H9 (cell line): ENCODE measurements around the gene KRTAP10-12. TPM values are rescaled to one million over a fixed set of nuclear protein-coding genes. Genes with fewer than 3 reads are reported as not detected.
A peak's percentile ranks its signal among the peaks of the same experiment; 100 is the strongest.

Source experiments
- DNase-seq: peaks from one replicate; pipeline ENCODE4 v3.0.0-alpha.2; 2017
- H2AFZ ChIP-seq: one replicate; pipeline ENCODE4 v1.6.1; 2013; ENCODE audit warnings: mild to moderate bottlenecking, low read length, control low read depth, moderate library complexity
- H2AK5ac ChIP-seq: 2 replicates; pipeline ENCODE4 v1.6.1; 2013; ENCODE audit warnings: low read length, control low read depth, mixed read lengths; ENCODE audit not compliant: insufficient read length
- H2BK120ac ChIP-seq: one replicate; pipeline ENCODE4 v1.6.1; 2013; ENCODE audit warnings: low read depth, mild to moderate bottlenecking, low read length, control low read depth, inconsistent platforms; ENCODE audit not compliant: poor library complexity, severe bottlenecking
- H2BK12ac ChIP-seq: 2 replicates; pipeline ENCODE4 v1.6.1; 2013; ENCODE audit warnings: low read length, control low read depth, mixed read lengths, low read depth; ENCODE audit not compliant: insufficient read length
- H2BK15ac ChIP-seq: 2 replicates; pipeline ENCODE4 v1.6.1; 2013; ENCODE audit warnings: low read depth, low read length, control low read depth
- H2BK20ac ChIP-seq: one replicate; pipeline ENCODE4 v1.6.1; 2013; ENCODE audit warnings: low read depth, mild to moderate bottlenecking, low read length, control low read depth, inconsistent platforms; ENCODE audit not compliant: poor library complexity, severe bottlenecking
- H2BK5ac ChIP-seq: 2 replicates; pipeline ENCODE4 v1.6.1; 2013; ENCODE audit warnings: low read length, control low read depth, mixed read lengths; ENCODE audit not compliant: insufficient read length
- H3K14ac ChIP-seq: 2 replicates; pipeline ENCODE4 v1.6.1; 2013; ENCODE audit warnings: low read length, control low read depth; ENCODE audit not compliant: insufficient read depth
- H3K18ac ChIP-seq: 2 replicates; pipeline ENCODE4 v1.6.1; 2013; ENCODE audit warnings: low read depth, mild to moderate bottlenecking, mixed read lengths, low read length, control low read depth; ENCODE audit not compliant: insufficient read length
- H3K23ac ChIP-seq: 2 replicates; pipeline ENCODE4 v1.6.1; 2013; ENCODE audit warnings: low read length, control low read depth, mixed read lengths, low read depth; ENCODE audit not compliant: insufficient read length
- H3K23me2 ChIP-seq: 2 replicates; pipeline ENCODE4 v1.6.1; 2013; ENCODE audit warnings: low read depth, mild to moderate bottlenecking, mixed read lengths, low read length, control low read depth; ENCODE audit not compliant: insufficient read length, poor library complexity, severe bottlenecking
- H3K27ac ChIP-seq: 2 replicates; pipeline ENCODE4 v1.5.1; 2013; ENCODE audit warnings: low read length, control low read depth, mixed read lengths, low read depth; ENCODE audit not compliant: insufficient read length
- H3K27me3 ChIP-seq: 2 replicates; pipeline ENCODE4 v1.6.1; 2013; ENCODE audit warnings: low read length, control low read depth, inconsistent platforms; ENCODE audit not compliant: insufficient read depth
- H3K4ac ChIP-seq: 2 replicates; pipeline ENCODE4 v1.6.1; 2013; ENCODE audit warnings: low read depth, mild to moderate bottlenecking, control low read depth, inconsistent platforms, low read length, moderate library complexity
- H3K4me1 ChIP-seq: 2 replicates; pipeline ENCODE4 v1.6.1; 2013; ENCODE audit warnings: low read length, control low read depth, inconsistent platforms; ENCODE audit not compliant: insufficient read depth
- H3K4me2 ChIP-seq: 2 replicates; pipeline ENCODE4 v1.6.1; 2013; ENCODE audit warnings: low read length, control low read depth, mixed read lengths; ENCODE audit not compliant: insufficient read length, insufficient read depth
- H3K56ac ChIP-seq: 2 replicates; pipeline ENCODE4 v1.6.1; 2013; ENCODE audit warnings: low read depth, mild to moderate bottlenecking, mixed read lengths, low read length, control low read depth; ENCODE audit not compliant: insufficient read length
- H3K79me1 ChIP-seq: 2 replicates; pipeline ENCODE4 v1.6.1; 2013; ENCODE audit warnings: low read depth, mild to moderate bottlenecking, moderate library complexity, low read length, control low read depth, inconsistent platforms; ENCODE audit not compliant: insufficient read depth, poor library complexity, severe bottlenecking
- H3K79me2 ChIP-seq: 2 replicates; pipeline ENCODE4 v1.6.1; 2013; ENCODE audit warnings: low read length, control low read depth, inconsistent platforms; ENCODE audit not compliant: insufficient read depth
- H3K9ac ChIP-seq: 2 replicates; pipeline ENCODE4 v1.6.1; 2013; ENCODE audit warnings: low read length, control low read depth, mixed read lengths; ENCODE audit not compliant: insufficient read length; ENCODE audit errors: extremely low read depth
- H3K9me3 ChIP-seq: one replicate; pipeline ENCODE4 v1.6.1; 2013; ENCODE audit warnings: low read depth, low read length, inconsistent platforms; ENCODE audit not compliant: control insufficient read depth
- H3T11ph ChIP-seq: one replicate; pipeline ENCODE4 v1.6.1; 2013; ENCODE audit warnings: mild to moderate bottlenecking, low read length, control low read depth, inconsistent platforms
- H4K20me1 ChIP-seq: one replicate; pipeline ENCODE4 v1.6.1; 2013; ENCODE audit not compliant: control insufficient read depth, insufficient read length, insufficient read depth
- H4K5ac ChIP-seq: 2 replicates; pipeline ENCODE4 v1.6.1; 2013; ENCODE audit warnings: low read depth, mild to moderate bottlenecking, mixed read lengths, low read length, control low read depth; ENCODE audit not compliant: insufficient read length
- H4K8ac ChIP-seq: replicated peaks from 2 replicates; pipeline ENCODE4 v1.6.1; 2013; ENCODE audit warnings: low read length, control low read depth, mixed read lengths, low read depth; ENCODE audit not compliant: insufficient read length
- H4K91ac ChIP-seq: 2 replicates; pipeline ENCODE4 v1.6.1; 2013; ENCODE audit warnings: low read depth, mild to moderate bottlenecking, moderate library complexity, mixed read lengths, low read length, control low read depth; ENCODE audit not compliant: insufficient read length
- H3K27ac Mint-ChIP-seq, 3 experiments: 2 replicates in 2 of 3; 3 replicates in 1 of 3; pipeline ENCODE4 v1.8.0; 2020 to 2021; ENCODE audit warnings: mixed read lengths in 3 of 3, mild to moderate bottlenecking in 1 of 3, moderate library complexity in 1 of 3
- H3K27me3 Mint-ChIP-seq: 2 replicates; pipeline ENCODE4 v1.8.0; 2021; ENCODE audit warnings: low read depth, mild to moderate bottlenecking, moderate library complexity, mixed read lengths
- H3K36me3 Mint-ChIP-seq, 3 experiments: 2 replicates in 2 of 3; 3 replicates in 1 of 3; pipeline ENCODE4 v1.8.0; 2020 to 2021; ENCODE audit warnings: low read depth in 3 of 3, mixed read lengths in 3 of 3; ENCODE audit not compliant: insufficient read depth in 1 of 3
- H3K4me1 Mint-ChIP-seq, 2 experiments: 2 replicates each; pipeline ENCODE4 v1.8.0; 2020; ENCODE audit warnings: mixed read lengths in 2 of 2
- H3K4me3 Mint-ChIP-seq, 2 experiments: 2 replicates in 1 of 2; 3 replicates in 1 of 2; pipeline ENCODE4 v1.8.0; 2020 to 2021; ENCODE audit warnings: mild to moderate bottlenecking in 2 of 2, mixed read lengths in 2 of 2, moderate library complexity in 1 of 2
- H3K9me3 Mint-ChIP-seq, 2 experiments: 2 replicates in 1 of 2; 3 replicates in 1 of 2; pipeline ENCODE4 v1.8.0; 2020; ENCODE audit warnings: mild to moderate bottlenecking in 2 of 2, mixed read lengths in 2 of 2, moderate library complexity in 1 of 2
- WGBS: extraction: QIAGEN DNeasy Blood & Tissue Kit; methylation state at CpG from one replicate; pipeline ENCODE4 v1.1.7; 2013; ENCODE audit warnings: missing lambda C conversion rate, low lambda C conversion rate, mixed read lengths; ENCODE audit not compliant: insufficient read length; ENCODE audit errors: extremely low coverage; 5-methylcytosine and 5-hydroxymethylcytosine counted together
- total RNA-seq: library from RNA; stranded (reverse); gene quantifications from 2 replicates; pipeline ENCODE4 v1.2.1, GENCODE V29; 2021
- TF ChIP-seq, protein P1 (sequence below): fragments of 200-600 bp; sonication (generic); conservative IDR thresholded peaks from 3 replicates; pipeline ENCODE4 v1.8.0; 2021; ENCODE audit warnings: antibody characterized with exemption, mild to moderate bottlenecking

The KRTAP10-12 gene
- total RNA-seq, 1 experiment from 2014 or later, result not detected

DNA sequence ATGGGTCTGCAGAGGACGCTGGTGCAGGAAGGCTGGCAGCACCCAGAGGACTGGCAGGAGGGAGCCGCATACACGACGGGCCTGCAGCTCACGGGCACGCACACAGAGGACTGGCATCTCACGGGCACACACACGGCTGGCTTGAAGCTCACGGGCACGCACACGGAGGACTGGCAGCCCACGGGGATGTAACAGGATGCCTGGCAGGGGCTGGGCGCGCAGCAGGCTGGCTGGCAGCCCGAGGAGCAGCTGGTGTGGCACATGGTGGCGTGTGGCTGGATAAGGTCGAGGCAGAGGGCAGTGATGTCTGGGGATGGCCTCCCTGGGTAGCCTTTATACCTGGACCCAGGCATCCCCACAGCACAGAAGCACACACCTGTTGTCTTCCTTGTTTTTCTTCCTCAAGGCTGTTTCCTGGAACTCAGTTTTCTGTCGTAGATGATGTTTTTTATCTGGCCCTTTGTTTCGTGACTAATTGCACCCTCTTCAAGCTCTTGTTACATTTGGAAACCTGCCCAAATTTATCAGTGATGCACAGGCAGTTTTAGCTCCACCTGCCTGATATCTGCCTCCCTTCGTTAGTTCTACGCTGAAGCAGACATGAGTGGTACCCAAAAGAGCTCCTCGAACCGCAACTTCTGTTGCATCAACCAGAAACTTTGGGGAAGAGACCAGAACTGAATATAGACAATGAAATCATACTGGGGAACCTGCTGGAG lies 15.0 kb upstream of the KRTAP10-12 start, which contains the start of gene KRTAP12-1:
TSS of gene KRTAP12-1 (minus strand) at position 303 of the 719 bp plus-strand sequence. CDS start at position 263, 40 bp downstream.
- H3K4me1 Mint-ChIP-seq, result peaks cover 19 to 26% of the 10 kb centered on the region in 2 experiments
- no peak within 1 kb of the TSS for H3K4me2 ChIP-seq

More for the DNA sequence above, 15.0 kb upstream of the KRTAP10-12 start, which contains the start of gene KRTAP12-1:
- no peak within 1 kb of the TSS for H3K4ac ChIP-seq
- H3K23ac ChIP-seq, result no peak within 1 kb of the TSS
- H2BK12ac ChIP-seq, result no peak within 1 kb of the TSS
- H3T11ph ChIP-seq, result no peak within 1 kb of the TSS
- no peaks in the 10 kb centered on the region for H3K27me3 ChIP-seq
- H3K56ac ChIP-seq, result no peak within 1 kb of the TSS
- H2BK20ac ChIP-seq, result no peak within 1 kb of the TSS
- H3K9ac ChIP-seq, result no peak within 1 kb of the TSS
- peaks cover 5% of the 10 kb centered on the region; the same call in 1 of the 2 replicates for H3K4me1 ChIP-seq
- TF ChIP-seq, protein P1, sequence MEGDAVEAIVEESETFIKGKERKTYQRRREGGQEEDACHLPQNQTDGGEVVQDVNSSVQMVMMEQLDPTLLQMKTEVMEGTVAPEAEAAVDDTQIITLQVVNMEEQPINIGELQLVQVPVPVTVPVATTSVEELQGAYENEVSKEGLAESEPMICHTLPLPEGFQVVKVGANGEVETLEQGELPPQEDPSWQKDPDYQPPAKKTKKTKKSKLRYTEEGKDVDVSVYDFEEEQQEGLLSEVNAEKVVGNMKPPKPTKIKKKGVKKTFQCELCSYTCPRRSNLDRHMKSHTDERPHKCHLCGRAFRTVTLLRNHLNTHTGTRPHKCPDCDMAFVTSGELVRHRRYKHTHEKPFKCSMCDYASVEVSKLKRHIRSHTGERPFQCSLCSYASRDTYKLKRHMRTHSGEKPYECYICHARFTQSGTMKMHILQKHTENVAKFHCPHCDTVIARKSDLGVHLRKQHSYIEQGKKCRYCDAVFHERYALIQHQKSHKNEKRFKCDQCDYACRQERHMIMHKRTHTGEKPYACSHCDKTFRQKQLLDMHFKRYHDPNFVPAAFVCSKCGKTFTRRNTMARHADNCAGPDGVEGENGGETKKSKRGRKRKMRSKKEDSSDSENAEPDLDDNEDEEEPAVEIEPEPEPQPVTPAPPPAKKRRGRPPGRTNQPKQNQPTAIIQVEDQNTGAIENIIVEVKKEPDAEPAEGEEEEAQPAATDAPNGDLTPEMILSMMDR, result no peak
- Mint-ChIP-seq H3K9me3 (peaks cover 0 to 4% of the 10 kb centered on the region in 2 experiments; a peak in 2 of 5 replicates), H3K36me3 (no peaks in the 10 kb centered on the region), H3K4me3 (no peak within 1 kb of the TSS; a peak in 1 of 5 replicates), H3K27me3 (peaks cover 33% of the 10 kb centered on the region), H3K27ac (no peak within 1 kb of the TSS; a peak in 2 of 7 replicates)
- DNase-seq, result peak; percentile 22
- H2BK120ac ChIP-seq, result no peak within 1 kb of the TSS
- no peaks in the 10 kb centered on the region for H4K20me1 ChIP-seq
- H3K18ac ChIP-seq, result no peak within 1 kb of the TSS
- no peak within 1 kb of the TSS for H4K91ac ChIP-seq
- H3K27ac ChIP-seq, result no peak within 1 kb of the TSS
- H3K23me2 ChIP-seq, result no peaks in the 10 kb centered on the region
- no peak within 1 kb of the TSS for H2BK5ac ChIP-seq
- H2BK15ac ChIP-seq, result no peak within 1 kb of the TSS
- no peaks in the 10 kb centered on the region for H3K9me3 ChIP-seq
- H2AFZ ChIP-seq, result no peak within 1 kb of the TSS
- no peak within 1 kb of the TSS for H2AK5ac ChIP-seq
- WGBS, result no CpG with 5 or more reads among the region's 23 CpGs
- no peak within 1 kb of the TSS for H4K8ac ChIP-seq
- no peak within 1 kb of the TSS for H4K5ac ChIP-seq
- H3K79me1 ChIP-seq, result no peaks in the 10 kb centered on the region
- no peak within 1 kb of the TSS for H3K14ac ChIP-seq
- no peaks in the 10 kb centered on the region for H3K79me2 ChIP-seq
